Stimulated activated CD8-positive, alpha-beta memory T cell treated with anti-CD3 and anti-CD28 coated beads, Interleukin-7, amount 100 ng/mL, for 1 hour (primary cell): ENCODE data around the gene ZBTB26.

Experiments
- DNase-seq, 2 donors: peaks; one replicate each; pipeline ENCODE4 v3.0.0-alpha.2; 2020; ENCODE audit warnings: low read depth in 2 of 2

Gene ZBTB26

DNA sequence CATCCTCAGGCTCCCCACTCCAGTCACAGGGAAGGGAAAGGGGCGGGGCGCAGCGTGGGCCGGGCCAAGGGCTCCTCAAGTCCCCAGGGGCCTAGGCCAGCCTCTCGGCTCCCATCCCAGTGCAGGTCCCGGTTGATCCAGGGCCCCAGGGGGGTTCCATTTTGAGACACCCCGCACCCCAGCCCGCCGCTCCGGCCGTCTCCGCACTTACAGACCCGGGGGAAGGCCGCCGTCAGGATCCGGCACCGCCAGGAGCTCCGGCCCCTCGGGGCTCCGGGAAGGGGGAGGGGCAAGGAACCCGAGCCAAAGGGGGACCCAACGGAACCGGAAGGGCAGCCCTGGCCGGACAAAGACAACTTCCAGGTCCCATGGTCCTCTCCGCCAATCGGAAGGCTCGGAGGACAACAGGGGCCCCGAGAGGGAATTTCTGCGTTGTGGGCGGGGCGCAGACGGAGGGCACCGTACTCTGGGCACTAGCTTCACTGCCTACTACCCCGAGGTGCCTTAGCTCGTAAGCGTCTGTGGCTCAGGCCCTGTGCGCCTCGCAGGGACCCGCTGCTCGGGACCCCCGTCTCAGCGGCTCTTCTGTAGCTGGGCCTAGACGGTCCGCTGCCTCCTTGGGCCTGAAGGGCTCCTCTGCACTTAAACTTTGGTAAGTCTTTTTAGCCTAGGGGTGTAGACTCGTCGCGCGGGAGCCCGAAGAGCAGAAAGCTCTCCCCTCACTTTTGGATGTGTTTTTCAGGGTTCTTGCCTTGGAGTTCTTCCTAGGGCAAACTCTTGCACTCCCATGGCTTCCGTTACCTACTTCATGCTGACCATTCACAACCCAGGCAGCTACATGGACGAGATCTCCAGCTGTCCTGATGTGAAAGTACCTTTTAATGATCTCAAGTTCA is at the start of gene ZBTB26:
Gene ZBTB26, minus strand, starts transcription at position 287 of the 896 bp plus-strand sequence. CDS start 11,578 bp downstream, outside the sequence.
- peak; percentile 75 to 77 for DNase-seq

GRCh38 chr9:122978601-122979000 is 47.3 kb upstream of the ZBTB26 start:
- DNase-seq, result no peak

- DNase-seq, result no peak
Measured at GRCh38 chr9:122975196-122975595, 43.9 kb upstream of the ZBTB26 start.

- DNase-seq, result no peak
Measured at GRCh38 chr9:122961139-122961538, 29.8 kb upstream of the ZBTB26 start.

DNA sequence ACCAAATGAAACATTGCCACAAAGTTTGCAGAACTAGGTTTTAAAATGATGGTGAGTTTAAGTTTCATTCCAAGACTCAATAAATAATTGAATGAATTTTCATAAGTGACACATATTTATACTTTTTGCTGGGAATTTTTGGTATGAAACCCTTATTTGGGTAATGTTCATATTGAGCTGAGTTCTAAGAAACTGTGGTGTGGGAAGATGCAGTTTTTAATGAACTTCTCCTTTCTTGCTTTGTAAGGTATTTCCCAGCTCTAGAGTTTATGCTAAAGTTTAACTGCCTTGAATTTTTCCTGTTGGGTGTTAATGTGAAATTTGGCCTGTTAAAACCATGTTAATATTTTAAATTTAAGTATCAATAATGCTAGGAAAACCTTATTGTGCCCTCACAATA is 24.6 kb upstream of the ZBTB26 start:
- DNase-seq, result no peak

DNA sequence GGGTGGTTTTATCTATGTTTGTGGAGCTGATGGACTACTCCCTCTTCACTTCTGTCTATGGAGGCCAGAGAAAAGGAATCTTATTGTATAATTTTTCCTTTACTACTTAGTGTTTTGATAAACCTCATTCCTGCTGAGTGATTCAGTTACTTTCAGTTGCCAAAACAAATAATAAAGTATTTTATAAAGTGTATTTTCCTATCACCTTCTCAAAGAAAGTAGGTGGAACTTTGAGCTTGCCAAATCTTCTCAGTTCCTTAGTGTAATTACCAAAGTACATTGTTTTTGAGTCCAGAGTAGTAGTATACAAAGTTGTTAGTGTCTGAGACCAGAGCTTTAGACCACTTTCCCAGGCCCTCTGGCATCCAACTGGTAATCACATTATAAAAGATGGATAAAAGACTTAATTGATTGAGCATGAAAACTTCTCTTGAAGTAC is 23.0 kb upstream of the ZBTB26 start:
- no peak for DNase-seq

GRCh38 chr9:122951056-122951455 is 19.7 kb upstream of the ZBTB26 start:
- DNase-seq, result no peak

- no peak for DNase-seq
Measured at GRCh38 chr9:122950263-122950662, 19.0 kb upstream of the ZBTB26 start.

- DNase-seq, result no peak
Measured at GRCh38 chr9:122949696-122950095, 18.4 kb upstream of the ZBTB26 start.

DNA sequence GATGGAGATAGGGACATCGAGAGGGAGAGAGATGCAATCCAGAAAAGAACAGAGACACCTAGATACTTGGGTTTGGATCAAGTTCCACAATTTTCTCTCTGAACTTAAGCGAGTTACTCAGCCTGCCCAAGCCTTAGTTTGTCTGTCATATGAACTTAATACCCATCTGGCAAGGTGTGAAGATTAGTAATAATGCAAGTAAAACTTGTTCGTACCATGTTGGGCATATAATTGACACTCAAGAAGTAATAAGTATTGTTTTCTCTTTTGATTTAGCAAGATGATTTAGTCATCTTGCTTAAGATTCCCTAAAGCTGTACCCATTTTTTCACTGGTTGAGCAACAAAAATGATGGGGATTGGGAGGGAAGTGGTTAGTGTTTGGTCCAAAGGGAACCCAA is 17.0 kb upstream of the ZBTB26 start:
- DNase-seq, result no peak

GRCh38 chr9:122946461-122947005 is 15.2 kb upstream of the ZBTB26 start:
- no peak for DNase-seq

GRCh38 chr9:122944960-122945888 is 13.9 kb upstream of the ZBTB26 start:
- DNase-seq, result no peak

DNA sequence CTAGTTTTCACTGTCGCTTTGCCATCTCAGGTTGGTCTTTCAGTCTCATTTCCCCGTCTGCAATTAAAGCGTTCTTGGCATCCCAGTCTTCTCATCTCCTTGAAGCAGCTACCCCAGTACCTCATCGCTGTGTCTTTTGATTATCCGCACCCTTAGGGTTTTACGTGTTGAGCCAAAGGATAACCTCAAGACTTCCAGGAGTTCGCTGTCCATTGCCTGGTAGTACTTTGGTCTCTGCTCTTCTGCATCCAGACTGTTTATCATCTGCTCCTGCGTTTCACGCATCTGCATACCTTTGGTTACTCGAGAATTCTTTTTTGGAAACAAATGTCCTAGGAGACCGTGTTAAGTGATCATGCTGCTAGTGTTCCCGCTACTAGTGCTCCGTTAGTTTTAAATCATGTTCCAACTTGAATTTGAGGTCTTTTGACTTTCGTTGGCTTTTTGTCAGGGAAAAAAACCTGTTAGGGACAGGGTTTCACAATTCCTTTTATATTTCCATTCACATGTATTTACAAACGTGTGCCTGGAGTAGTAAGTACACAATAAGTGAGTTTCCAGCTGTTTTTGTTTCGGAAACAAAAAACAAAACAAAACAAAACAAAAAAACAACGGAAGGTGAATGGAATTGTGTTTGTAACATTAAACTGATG is 10.4 kb upstream of the ZBTB26 start:
- DNase-seq, result no peak

DNA sequence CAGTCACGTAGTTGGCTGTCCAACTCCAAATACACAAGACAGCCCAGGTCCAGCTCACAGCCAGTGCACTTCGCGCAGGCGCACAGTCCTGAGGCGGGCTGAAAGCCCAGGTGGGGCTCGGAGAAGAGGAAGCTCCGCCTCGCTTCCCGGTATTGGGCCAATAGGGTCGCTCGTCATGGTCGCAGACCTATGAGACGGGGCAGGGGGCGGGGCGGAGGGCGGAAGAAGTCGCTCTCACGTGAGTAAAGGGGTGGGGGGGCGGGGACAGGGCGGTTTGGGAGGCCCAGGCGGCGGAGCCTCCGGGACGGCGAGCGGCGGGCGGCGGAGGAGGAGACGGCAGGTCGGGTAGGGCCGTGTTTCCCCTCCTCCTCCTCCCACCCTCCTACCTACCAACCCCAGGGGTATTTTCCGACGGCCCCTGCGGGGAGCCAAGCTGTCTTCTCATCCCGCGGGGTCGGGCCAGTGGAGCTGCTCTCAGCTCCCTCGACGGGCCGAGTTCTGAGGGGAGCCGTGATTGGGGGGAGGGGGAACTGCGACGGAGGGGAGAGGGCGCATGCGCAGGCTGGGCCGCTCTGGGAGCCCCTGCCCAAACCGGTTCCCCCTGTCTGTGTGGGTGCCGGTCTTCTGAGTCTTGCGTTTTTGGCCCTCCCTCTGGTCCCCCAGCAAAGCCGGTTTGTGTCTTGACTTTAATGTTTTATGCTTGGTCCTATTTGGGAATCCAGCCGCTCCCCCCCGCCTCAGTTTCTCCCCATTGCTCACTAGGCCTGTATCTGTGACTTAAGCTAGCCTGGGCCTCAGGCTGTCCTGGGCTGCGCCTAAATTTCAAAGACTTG is 9.7 kb upstream of the ZBTB26 start, which contains the start of gene RABGAP1:
Gene RABGAP1, plus strand, starts transcription at position 272 of the 833 bp plus-strand sequence. CDS start 16,040 bp downstream, outside the sequence.
- DNase-seq, result peak; percentile 94 to 97

- no peak for DNase-seq
Measured at GRCh38 chr9:122940454-122940748, 9.1 kb upstream of the ZBTB26 start.

DNA sequence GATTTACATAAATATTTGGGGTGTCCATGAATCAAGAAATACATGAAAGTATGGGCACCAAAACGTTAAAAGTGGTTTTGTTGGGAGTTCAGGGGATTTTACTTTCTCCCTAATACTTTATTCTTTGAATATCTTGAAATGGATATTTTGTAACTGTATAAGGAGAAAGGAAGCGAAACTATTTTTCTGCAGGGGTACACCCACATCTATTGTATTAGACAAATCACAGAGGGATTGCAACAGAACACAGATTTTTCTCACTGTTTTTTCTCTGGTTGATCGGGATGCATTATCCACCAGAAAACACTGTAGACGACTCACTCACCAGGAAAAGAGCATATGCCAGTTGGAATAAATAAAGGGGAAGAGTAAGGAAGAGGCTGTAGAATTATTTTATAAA is 8.3 kb upstream of the ZBTB26 start:
- no peak for DNase-seq

DNA sequence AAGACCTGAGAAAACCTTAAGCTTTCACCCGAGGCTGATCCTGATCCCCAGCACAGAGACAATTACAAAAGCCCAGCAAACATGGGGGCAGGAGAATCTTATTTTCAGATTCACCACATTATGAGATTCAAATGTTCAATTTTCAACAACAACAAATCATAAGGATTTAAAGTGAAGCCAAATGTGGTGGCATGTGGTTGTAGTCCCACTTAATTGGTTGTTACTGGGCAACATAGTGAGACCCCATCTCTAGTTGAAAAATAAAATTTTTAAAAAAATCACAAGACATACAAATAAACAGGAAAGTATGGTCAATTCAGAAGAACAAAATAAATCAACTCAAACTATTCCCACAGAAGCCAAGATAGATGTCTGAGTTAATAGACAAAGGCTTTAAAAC is 5.6 kb upstream of the ZBTB26 start:
- DNase-seq, result no peak

- DNase-seq, result no peak
Measured at GRCh38 chr9:122936464-122936863, 5.2 kb upstream of the ZBTB26 start.

DNA sequence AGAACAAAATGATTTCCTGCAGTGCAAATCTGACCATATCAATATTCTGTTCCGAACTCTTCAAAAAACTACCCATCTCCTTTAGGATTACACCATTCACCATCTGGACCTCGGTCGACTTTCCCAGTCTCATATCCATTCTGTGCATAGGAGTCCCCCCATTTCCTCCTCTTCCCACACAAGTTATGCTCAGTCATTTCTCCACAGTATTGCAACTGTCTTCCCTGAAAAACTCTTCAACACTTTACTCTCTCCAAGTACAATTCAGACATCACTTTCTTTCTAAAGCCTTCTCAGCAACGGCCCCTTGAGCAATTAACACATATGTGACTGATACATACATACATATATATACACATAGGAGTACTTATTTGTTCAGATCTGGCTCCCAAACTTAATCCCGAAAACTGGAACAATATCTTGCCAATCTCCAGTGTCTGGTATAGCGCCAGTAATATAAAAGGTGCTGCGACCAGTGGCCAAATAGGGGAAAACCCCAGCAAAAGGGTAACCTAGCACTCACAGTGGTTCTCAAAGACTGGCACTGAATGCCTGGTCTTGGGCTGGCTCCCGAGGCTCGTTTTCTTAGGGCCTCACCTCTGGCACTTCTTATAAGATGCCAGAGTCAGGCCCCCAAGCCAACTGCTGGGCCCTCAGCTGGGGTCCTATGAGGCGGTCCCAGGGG is 629 bp downstream of the ZBTB26 start:
- no peak for DNase-seq

DNA sequence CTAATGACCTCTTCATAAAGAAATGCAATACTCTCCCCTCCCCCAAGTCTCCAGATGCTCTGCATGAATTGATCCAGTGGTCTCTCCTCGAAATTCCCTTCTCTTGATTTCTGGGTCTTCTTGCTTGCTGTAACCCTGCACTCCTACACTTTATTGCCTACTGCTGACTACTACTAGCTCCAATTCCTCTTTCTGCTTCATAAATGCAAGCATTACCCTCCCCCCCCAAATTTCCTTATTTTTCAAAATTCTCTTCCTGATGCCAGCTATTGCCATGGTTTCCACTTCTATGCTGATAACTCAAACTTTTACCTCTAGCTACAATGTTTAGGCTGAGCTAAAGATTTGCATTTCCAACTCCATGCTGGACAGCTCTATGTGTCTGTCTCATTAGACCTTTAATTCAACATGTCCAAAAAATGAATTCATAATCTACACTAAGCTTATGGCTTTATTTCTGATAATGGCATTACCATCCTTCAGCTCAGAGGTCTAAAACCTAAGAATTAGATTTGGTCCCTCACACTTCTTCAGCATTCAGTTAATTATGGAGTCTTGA is 1.4 kb downstream of the ZBTB26 start:
- no peak for DNase-seq
